Left renal pelvis (tissue), 4 donors: ENCODE measurements around the gene RUSF1. TPM values are rescaled to one million over a fixed set of nuclear protein-coding genes. Genes with fewer than 3 reads are reported as not detected.
"Not testable (repeated sequence)": the region's sequence is repeated elsewhere in the genome, so short reads cannot be mapped to it uniquely, and the experiment has no call there.

ENCODE experiments used
- DNase-seq, 4 donors: peaks; one replicate each; pipeline ENCODE4 v3.0.0-alpha.2; 2013; ENCODE audit warnings: low read depth in 4 of 4, low spot score in 3 of 4
- polyA plus RNA-seq, 4 donors: library from polyadenylated mRNA; unstranded; fragments of 120-200 nt; gene quantifications; one replicate each; pipeline ENCODE4 v1.2.1, GENCODE V29; 2013; ENCODE audit not compliant: insufficient read length in 4 of 4

Gene RUSF1
- polyA plus RNA-seq, 4 donors = 70.6 to 95.9 (median 77.2) TPM

DNA sequence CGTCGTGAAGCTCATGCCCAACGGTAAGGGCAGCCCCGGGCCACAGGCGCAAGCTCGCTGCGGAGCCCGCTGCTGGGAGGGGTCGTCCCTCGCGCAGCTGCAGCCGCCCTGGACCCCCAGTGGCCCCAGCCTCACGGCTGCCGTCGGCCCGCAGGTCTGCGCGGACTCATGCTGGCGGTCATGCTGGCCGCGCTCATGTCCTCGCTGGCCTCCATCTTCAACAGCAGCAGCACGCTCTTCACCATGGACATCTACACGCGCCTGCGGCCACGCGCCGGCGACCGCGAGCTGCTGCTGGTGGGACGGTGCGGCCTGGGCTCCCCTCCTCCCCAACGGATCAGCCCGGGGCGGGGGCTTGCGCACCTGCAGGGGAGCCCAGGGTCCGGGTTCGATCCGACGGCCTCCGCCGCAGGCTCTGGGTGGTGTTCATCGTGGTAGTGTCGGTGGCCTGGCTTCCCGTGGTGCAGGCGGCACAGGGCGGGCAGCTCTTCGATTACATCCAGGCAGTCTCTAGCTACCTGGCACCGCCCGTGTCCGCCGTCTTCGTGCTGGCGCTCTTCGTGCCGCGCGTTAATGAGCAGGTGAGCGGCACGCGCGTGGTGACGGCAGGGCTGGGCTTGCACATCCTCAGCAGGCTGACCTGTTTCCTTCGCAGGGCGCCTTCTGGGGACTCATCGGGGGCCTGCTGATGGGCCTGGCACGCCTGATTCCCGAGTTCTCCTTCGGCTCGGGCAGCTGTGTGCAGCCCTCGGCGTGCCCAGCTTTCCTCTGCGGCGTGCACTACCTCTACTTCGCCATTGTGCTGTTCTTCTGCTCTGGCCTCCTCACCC is 19.5 kb downstream of the RUSF1 start:
- DNase-seq = no peak

DNA sequence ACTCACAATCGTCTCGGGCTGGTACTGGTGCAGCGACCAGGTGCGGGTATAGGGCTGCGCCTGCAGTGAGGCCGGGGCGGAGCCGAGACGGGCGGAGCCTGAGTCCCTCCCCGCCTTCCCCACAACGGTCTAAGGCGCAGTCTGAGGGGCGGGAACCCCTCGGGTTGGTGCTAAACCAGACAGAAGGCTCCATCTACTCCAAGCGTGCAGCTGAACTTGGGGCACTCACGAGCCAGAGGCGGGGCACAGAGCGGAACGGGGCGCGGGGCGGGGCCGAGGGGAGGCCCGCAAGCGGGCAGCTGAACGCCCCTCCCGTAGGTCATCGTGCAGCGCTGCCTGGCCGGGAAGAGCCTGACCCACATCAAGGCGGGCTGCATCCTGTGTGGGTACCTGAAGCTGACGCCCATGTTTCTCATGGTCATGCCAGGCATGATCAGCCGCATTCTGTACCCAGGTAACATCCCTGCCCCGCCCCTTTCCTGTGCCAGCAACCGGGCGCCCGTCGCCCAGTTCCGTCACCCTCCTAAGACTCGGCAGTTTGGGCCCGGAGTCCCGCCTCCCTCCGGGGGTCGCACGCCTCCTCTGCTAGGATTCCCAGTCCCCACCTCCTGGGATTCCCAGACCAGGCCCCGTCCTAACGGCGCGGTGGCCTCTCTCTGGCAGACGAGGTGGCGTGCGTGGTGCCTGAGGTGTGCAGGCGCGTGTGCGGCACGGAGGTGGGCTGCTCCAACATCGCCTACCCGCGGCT is 20.3 kb downstream of the RUSF1 start:
- DNase-seq = no peak

DNA sequence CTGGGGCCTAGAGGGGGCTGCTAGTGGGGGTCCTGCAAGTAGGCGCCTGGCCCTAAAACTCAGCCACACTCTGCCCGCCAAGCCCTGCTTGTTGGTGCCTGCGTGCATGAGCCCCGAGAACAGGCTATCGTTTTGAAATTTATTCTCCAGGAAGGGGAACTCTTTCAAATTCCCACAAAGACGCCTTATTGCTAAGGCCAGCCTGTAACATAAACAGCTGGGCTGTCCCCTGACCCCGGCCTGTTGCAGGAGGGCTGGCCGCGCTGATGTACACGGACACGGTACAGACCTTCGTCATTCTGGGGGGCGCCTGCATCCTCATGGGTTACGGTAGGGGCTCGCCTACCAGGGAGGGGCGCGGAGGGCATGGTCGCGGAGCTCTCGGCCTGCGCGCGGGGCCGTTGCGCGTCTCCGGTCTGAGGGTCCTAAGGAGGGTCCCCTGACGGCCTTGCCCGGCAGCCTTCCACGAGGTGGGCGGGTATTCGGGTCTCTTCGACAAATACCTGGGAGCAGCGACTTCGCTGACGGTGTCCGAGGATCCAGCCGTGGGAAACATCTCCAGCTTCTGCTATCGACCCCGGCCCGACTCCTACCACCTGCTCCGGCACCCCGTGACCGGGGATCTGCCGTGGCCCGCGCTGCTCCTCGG is 21.0 kb downstream of the RUSF1 start:
- no peak for DNase-seq

DNA sequence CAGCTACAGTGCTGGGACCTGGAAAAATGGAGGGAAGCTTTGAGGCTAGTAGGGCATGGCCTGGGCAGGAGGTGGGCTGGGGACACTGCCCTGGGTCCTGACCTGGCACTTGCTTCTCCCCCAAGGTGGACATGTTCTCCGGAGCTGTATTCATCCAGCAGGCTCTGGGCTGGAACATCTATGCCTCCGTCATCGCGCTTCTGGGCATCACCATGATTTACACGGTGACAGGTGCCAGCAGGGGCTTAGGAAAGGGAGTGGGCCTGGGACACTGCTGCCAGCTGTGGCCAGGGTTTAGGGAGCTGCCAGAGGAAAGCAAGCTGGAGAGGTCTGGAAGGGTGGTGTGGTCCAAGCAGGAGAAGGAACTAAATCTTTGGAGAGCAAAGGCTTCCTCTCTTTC is 22.1 kb downstream of the RUSF1 start:
- no peak for DNase-seq

DNA sequence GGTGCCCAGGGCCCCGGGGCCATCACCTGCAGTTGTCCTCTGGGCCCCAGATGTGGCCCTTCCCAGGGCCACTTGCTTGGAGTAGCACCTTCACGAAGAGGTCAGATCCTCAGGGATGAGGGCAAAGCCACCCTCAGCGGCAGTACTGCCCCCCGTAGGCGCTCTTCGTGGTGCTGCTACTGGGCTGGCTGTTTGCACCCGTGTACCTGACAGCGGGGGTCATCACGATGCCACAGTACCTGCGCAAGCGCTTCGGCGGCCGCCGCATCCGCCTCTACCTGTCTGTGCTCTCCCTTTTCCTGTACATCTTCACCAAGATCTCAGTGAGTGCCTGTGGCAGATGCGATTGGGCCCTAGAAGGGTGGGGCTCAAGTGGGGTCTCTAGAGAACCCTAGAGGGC is 22.6 kb downstream of the RUSF1 start:
- no peak for DNase-seq

DNA sequence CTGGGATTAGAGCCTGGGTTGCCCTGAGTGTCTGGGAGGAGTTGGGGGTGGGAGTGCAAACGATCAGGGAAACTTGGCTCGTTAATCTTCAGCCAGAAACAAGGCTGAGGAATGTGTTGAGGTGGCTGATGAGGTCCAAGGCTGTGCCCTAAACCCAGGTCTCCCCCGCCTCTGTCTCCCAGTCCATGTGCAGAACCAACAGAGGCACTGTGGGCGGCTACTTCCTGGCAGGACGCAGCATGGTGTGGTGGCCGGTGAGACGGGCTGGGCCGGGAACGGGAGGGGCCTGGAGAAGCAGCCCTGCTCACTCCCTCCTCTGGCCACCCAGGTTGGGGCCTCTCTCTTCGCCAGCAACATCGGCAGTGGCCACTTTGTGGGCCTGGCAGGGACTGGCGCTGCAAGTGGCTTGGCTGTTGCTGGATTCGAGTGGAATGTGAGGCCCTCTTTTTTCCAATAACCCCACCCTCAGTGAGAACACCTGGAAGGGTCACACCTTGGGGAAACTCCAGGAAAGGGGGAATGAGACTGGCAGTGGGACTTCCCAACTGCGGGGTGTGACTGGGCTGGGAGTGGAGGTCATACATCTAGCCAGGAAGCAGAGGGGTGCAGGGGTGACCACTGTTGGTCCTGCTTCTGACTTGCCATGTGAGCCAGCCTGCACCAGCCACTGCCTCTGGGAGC is 23.6 kb downstream of the RUSF1 start:
- DNase-seq = no peak

DNA sequence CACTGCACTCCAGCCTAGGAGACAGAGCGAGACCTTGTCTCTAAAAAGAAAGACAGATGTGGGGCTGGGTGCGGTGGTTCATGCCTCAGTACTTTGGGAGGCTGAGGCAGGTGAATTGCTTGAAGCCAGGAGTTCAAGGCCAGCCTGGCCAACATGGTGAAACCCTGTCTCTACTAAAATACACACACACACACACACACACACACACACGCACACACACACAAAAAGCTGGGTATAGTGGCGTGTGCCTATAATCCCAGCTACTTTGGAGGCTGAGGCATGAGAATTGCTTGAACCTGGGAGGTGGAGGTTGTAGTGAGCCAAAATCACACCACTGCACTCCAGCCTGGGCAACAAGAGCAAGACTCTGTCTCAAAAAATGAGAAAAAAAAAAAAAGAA is 24.1 kb downstream of the RUSF1 start:
- DNase-seq = not testable (repeated sequence)

DNA sequence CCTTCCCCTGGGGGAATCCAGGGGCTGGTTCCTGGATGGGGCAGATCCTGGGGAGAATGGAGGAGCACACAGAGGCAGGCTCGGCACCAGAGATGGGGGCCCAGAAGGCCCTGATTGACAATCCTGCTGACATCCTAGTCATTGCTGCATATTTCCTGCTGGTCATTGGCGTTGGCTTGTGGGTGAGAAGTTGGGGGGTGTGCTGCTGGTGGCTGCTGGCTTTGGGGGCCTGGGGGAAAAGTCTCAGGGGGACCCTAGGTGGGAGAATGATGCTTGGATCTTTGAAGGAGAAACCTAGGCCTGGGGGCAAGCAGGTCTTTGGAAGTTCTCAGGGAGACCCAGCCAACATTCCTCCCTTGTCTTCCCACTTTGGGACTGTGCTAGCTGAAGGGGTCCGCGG is 25.1 kb downstream of the RUSF1 start, which contains the start of gene SLC5A2:
Gene SLC5A2 (plus strand): TSS at position 43 of the 400 bp plus-strand sequence. CDS start 14 bp downstream, at position 57.
- no peak for DNase-seq

DNA sequence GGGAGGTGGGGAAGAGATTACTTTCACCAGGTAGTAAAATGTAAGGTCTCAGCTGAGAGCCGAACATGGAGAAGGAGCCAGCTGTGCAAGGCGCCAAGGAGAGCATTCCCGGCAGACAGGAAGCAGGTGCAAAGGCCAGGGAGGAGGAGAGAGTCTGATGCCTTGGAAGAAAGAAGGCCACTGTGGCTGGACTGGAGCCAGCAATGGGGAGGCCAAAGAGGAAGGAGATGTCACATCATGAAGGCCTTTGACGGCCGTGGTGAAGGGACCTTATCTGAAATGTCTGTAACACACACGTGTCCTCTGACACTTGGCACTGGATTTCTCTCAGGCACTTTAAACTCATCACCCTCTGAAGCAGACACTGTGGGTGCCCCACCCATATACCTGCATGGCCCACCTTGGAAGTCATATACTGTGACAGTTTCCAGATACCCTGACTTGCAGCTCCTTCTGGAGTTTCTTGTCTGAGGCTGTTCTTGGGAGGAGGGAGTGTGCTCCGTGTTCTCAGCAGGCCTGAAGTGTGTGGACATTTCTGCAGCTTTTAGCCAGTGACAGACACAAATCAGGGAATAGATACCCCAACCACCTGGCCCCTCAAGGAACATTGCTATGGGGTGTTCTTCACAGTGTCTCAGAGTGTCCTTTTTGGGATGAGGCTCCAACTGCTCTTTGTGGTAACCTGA is 27.2 kb downstream of the RUSF1 start:
- DNase-seq = no peak

DNA sequence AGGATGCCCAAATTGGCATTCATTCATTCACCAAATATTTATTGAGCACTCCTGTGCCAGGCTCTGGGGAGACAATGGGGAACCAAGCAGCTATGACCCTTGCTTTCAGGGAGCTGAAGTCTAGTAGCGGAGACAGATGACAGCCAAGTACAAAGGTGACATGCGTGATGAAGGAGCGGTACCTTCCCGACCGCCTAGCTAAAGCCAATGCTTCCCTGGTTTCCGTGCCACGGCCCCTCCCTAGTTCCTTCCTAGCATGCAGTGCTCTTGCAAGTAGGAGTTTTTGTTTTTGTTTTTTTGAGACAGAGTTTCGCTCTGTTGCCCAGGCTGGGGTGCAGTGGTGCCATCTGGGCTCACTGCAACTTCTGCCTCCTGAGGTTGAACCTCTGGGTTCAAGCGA is 28.4 kb downstream of the RUSF1 start:
- no peak for DNase-seq

DNA sequence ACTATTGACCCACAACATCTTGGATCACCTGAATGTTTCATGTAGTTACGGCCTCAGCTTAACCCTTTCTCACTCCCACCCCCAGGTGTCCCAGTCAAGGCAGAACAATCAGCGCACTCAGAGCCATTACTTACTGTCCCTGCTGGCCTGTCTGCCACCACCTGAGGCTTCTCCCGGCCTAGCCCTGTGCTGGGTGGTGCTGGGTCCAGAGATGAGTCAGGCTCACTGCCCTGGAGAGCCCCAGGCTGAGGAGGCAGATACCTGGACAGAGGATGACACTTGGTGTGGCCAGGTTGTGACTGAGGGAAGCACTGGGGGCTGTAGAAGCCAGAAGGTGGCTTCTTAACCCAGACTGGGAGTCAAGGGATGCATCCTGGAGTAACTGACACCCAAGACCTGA is 29.2 kb downstream of the RUSF1 start:
- no peak for DNase-seq

DNA sequence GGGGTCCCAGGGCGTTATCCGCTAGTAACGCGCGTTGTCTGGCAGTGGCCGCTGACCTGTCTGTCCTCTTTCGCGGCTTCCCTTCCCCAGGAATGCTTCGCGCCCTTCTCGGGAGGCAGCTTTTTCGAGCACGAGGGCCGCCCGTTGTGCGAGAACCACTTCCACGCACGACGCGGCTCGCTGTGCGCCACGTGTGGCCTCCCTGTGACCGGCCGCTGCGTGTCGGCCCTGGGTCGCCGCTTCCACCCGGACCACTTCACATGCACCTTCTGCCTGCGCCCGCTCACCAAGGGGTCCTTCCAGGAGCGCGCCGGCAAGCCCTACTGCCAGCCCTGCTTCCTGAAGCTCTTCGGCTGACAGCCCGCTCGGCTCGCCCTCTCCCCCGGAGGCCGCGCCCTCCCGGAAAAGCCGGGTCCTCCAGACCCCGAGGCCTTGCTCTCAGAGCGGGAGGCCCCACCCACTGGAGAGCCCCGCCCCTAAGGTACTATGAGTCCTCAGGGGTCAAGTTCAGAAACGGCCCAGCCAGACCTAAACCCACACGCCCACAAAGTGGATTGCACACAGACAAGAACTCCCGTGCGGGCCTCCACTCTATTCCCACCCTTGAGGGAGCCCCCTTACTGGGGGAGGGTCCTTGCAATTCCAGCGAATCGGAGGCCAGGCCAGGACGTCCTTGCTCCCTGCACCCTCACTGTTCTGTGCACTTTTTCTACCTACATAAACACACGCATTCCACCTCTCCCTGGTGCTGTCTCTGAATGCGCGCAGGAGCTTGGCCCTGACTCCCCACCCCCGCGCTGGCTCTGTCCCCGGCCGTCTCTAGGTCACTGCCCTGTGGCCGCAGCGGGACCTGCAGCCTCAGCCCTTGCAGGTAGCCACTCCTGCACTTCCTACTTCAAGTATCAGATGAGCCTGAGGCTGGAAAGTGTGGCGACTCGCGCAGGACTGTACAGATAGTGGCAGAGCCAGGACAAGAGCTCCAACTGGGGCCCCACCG is 30.7 kb downstream of the RUSF1 start:
- DNase-seq = no peak

DNA sequence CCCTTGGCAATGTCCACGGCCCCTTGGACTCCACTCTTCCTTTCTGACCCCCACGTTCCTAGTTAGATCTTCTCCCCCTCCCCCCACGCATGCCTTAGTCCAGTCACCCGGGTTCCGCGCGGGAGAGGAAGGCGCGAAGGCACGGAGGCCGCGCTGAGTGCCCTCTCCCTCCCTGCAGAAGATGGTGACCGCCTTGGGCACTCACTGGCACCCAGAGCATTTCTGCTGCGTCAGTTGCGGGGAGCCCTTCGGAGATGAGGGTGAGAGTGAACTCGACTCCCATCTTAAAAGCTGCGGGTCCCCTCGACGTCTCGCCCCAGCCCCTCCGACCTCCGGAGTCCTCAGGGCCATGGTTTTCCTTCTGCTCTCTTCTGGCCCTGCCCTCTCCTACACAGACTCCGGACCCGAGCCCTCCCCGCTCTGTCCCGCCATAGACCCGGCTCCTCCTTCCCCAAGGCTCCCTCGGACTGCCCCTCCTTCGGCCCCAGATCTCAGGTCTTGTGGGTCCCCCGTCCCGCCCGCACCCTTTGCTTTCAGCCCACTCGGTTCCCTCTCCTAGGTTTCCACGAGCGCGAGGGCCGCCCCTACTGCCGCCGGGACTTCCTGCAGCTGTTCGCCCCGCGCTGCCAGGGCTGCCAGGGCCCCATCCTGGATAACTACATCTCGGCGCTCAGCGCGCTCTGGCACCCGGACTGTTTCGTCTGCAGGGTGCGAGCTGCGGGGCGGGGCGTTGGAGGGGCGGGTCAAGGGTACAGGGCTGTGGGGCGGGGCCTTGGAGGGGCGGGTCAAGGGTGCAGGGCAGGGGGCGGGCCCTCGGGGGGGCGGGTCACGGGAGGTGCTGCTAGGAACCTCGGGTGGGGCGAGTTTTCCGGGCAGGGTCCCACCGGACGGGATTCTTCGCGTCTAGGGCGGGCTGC is 31.6 kb downstream of the RUSF1 start:
- no peak for DNase-seq

DNA sequence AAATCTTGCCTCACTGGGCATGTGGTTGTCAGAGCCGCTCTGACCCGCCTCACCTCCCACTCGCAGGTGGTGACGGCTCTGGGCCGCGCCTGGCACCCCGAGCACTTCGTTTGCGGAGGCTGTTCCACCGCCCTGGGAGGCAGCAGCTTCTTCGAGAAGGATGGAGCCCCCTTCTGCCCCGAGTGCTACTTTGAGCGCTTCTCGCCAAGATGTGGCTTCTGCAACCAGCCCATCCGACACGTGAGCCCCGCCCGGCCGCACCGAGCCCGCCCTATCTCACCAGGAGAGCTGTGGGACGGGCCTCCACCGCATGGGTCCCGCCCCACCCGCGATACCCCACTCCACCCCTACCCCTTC is 32.3 kb downstream of the RUSF1 start:
- DNase-seq = no peak

DNA sequence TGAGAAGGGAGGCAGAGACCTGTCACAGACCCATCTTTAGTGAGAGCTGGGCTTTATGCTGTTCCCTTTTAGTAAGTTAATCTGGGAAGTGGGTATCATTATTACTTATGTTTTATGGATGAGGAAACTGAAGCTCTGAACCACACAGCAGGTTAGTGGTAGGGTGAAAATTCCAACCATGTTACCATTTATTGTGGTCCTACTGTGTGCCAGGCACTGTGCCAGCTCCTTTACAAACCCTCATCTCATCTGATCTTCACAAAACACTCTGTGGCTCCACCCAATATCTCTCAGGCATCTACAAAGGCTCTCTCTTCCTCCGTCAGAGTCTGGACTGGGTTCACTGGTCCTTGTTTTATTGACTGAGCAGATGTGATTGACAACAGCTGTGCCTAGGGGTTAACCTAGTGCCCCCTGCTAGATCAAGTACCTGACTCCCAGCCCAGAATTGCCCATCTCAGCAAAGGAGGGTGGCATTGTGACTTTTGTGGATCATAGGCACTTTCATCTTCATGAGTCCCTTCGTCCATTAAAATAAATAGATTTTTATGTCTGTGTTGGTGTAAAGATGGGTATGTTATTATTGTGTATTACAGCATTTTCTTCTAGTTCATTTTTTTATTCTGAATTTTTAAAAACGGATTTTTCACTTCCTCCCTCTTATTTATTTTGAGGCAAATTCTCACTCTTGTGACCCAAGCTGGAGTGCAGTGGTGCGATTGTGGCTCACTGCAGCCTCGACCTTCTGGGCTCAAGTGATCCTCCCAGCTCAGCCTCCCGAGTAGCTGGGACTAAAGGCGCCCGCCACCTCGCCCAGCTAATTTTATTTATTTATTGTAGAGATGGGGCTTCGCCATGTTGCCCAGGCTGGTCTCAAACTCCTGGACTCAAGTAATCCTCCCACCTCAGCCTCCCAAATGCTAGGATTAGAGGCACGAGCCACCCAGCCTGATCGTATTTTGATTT is 33.1 kb downstream of the RUSF1 start:
- DNase-seq = no peak

DNA sequence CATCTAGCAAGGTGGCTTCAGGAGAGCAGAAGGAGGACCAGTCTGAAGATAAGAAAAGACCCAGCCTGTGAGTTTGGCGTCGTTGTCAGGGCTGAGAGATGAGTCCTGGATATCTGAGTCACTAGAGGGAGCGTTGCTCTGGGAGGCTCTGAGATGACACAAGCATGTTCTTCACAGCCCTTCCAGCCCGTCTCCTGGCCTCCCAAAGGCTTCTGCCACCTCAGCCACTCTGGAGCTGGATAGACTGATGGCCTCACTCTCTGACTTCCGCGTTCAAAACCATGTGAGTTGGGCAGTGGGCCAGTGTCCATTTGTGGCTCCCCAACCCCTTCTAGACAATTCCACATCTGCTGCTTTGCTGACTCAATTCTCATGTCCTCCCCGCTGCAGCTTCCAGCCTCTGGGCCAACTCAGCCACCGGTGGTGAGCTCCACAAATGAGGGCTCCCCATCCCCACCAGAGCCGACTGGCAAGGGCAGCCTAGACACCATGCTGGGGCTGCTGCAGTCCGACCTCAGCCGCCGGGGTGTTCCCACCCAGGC is 33.9 kb downstream of the RUSF1 start:
- no peak for DNase-seq
